Measurements from ENCODE around the gene OVCA2.

OVCA2 gene

GRCh38 chr17:2060681-2061440 is 19.0 kb downstream of the OVCA2 start:
- intact Hi-C loops (cut with DNase I), result no loop called here
- DNase-seq, result peak in 1 of 10 donors; percentile 35

GRCh38 chr17:2061441-2061958 is 19.7 kb downstream of the OVCA2 start:
- intact Hi-C loops (cut with DNase I), result no loop called here
- DNase-seq, result no peak

GRCh38 chr17:2062571-2063183 is 20.9 kb downstream of the OVCA2 start:
- DNase-seq, result peak in 1 of 10 donors; percentile 51
- intact Hi-C loops (cut with DNase I), result no loop called here

- intact Hi-C loops (cut with DNase I), result no loop called here
- DNase-seq, result peak in 1 of 10 donors; percentile 66
Measured at GRCh38 chr17:2063261-2064146, 21.7 kb downstream of the OVCA2 start.

GRCh38 chr17:2064147-2064489 is 22.3 kb downstream of the OVCA2 start:
- intact Hi-C loops (cut with DNase I), result no loop called here
- DNase-seq, result no peak

GRCh38 chr17:2064520-2064971 is 22.7 kb downstream of the OVCA2 start:
- DNase-seq, result no peak
- intact Hi-C loops (cut with DNase I), result no loop called here

- DNase-seq, result peak in 2 of 10 donors; percentile 50 to 83
- intact Hi-C loops (cut with DNase I), result no loop called here
Measured at GRCh38 chr17:2064980-2065785, 23.4 kb downstream of the OVCA2 start.

GRCh38 chr17:2065949-2066400 is 24.2 kb downstream of the OVCA2 start:
- intact Hi-C loops (cut with DNase I), result no loop called here
- DNase-seq, result no peak

GRCh38 chr17:2067048-2067561 is 25.3 kb downstream of the OVCA2 start:
- peak in 2 of 10 donors; percentile 59 to 77 for DNase-seq

GRCh38 chr17:2067608-2068024 is 25.8 kb downstream of the OVCA2 start:
- peak in 1 of 10 donors; percentile 59 for DNase-seq

More at GRCh38 chr17:2067048-2067561, 25.3 kb downstream of the OVCA2 start:
- intact Hi-C loops (cut with DNase I), result no loop called here

GRCh38 chr17:2068031-2068518 is 26.3 kb downstream of the OVCA2 start:
- peak in 2 of 10 donors; percentile 25 to 45 for DNase-seq
- intact Hi-C loops (cut with DNase I), result no loop called here

More at GRCh38 chr17:2067608-2068024, 25.8 kb downstream of the OVCA2 start:
- intact Hi-C loops (cut with DNase I), result no loop called here

GRCh38 chr17:2068519-2069051 is 26.8 kb downstream of the OVCA2 start:
- intact Hi-C loops (cut with DNase I), result no loop called here
- peak in 3 of 10 donors; percentile 41 to 77 (median 68) for DNase-seq

GRCh38 chr17:2070241-2071023 is 28.6 kb downstream of the OVCA2 start:
- intact Hi-C loops (cut with DNase I), result no loop called here
- peak in 2 of 10 donors; percentile 64 to 76 for DNase-seq

- peak in 2 of 10 donors; percentile 39 to 72 for DNase-seq
- intact Hi-C loops (cut with DNase I), result no loop called here
Measured at GRCh38 chr17:2071024-2071385, 29.2 kb downstream of the OVCA2 start.

GRCh38 chr17:2071455-2072281 is 29.8 kb downstream of the OVCA2 start:
- intact Hi-C loops (cut with DNase I), result no loop called here
- peak in 2 of 10 donors; percentile 53 to 74 for DNase-seq

- intact Hi-C loops (cut with DNase I), result no loop called here
- peak in 2 of 10 donors; percentile 32 to 69 for DNase-seq
Measured at GRCh38 chr17:2074919-2075318, 33.1 kb downstream of the OVCA2 start.

- DNase-seq, result peak in 2 of 10 donors; percentile 55 to 63
- intact Hi-C loops (cut with DNase I), result no loop called here
Measured at GRCh38 chr17:2075336-2076086, 33.7 kb downstream of the OVCA2 start.
